Keratinocyte (primary cell): Measurements from ENCODE around the gene GIT1. TPM values are rescaled to one million over a fixed set of nuclear protein-coding genes. Genes with fewer than 3 reads are reported as not detected.

Experiments
- DNase-seq: peaks from one replicate; pipeline ENCODE4 v3.0.0-alpha.2; 2011; ENCODE audit warnings: low read depth, missing footprints, low spot score
- FAIRE-seq: peaks from 2 replicates; lab custom pipeline; 2011; peaks lifted over from hg19 to GRCh38; lab: Jason Lieb, UNC
- H2AFZ ChIP-seq: 2 replicates; pipeline ENCODE4 v1.6.0; 2012; ENCODE audit warnings: low read length, control low read depth, inconsistent platforms; ENCODE audit not compliant: control insufficient read depth
- H3K27ac ChIP-seq: 2 replicates; pipeline ENCODE4 v1.5.1; 2011; ENCODE audit warnings: low read length; ENCODE audit not compliant: control insufficient read depth, insufficient read depth
- H3K27me3 ChIP-seq: 3 replicates; pipeline ENCODE4 v1.6.0; 2011; ENCODE audit warnings: low read length; ENCODE audit not compliant: control insufficient read depth, insufficient read depth; ENCODE audit errors: extremely low read depth
- H3K36me3 ChIP-seq, 2 experiments: 2 replicates in 1 of 2; 3 replicates in 1 of 2; pipeline ENCODE4 v1.5.1; 2011; ENCODE audit warnings: low read length in 2 of 2, mild to moderate bottlenecking in 1 of 2; ENCODE audit not compliant: control insufficient read depth in 2 of 2, insufficient read depth in 2 of 2; ENCODE audit errors: extremely low read depth in 1 of 2
- H3K4me1 ChIP-seq: 3 replicates; pipeline ENCODE4 v1.5.1; 2011; ENCODE audit warnings: low read length; ENCODE audit not compliant: control insufficient read depth, insufficient read depth; ENCODE audit errors: extremely low read depth
- H3K4me2 ChIP-seq: 3 replicates; pipeline ENCODE4 v1.6.0; 2011; ENCODE audit warnings: low read depth, low read length; ENCODE audit not compliant: control insufficient read depth, insufficient read depth; ENCODE audit errors: extremely low read depth
- H3K4me3 ChIP-seq, 3 experiments: fragments of 200-600 bp in 1 of 3; sonication (generic) in 1 of 3; 2 replicates in 2 of 3; 3 replicates in 1 of 3; pipeline ENCODE4 v1.5.1; 2011 to 2016; ENCODE audit warnings: low read length in 3 of 3, mild to moderate bottlenecking in 3 of 3, control low read depth in 2 of 3, inconsistent platforms in 1 of 3, low read depth in 1 of 3, mixed read lengths in 1 of 3, mixed run types in 1 of 3, moderate library complexity in 1 of 3; ENCODE audit not compliant: control insufficient read depth in 2 of 3, insufficient read depth in 2 of 3; ENCODE audit errors: extremely low read depth in 1 of 3
- H3K79me2 ChIP-seq: 2 replicates; pipeline ENCODE4 v1.6.0; 2012; ENCODE audit warnings: low read length; ENCODE audit not compliant: control insufficient read depth, insufficient read depth
- H3K9ac ChIP-seq: 3 replicates; pipeline ENCODE4 v1.6.0; 2011; ENCODE audit warnings: low read length; ENCODE audit not compliant: control insufficient read depth, insufficient read depth; ENCODE audit errors: extremely low read depth
- H3K9me1 ChIP-seq: 3 replicates; pipeline ENCODE4 v1.6.0; 2011; ENCODE audit warnings: low read length; ENCODE audit not compliant: control insufficient read depth, insufficient read depth; ENCODE audit errors: extremely low read depth
- H3K9me3 ChIP-seq: 2 replicates; pipeline ENCODE4 v1.5.1; 2012; ENCODE audit warnings: low read depth, low read length; ENCODE audit not compliant: control insufficient read depth
- H4K20me1 ChIP-seq: 3 replicates; pipeline ENCODE4 v1.6.0; 2011; ENCODE audit warnings: low read length; ENCODE audit not compliant: control insufficient read depth, insufficient read depth; ENCODE audit errors: extremely low read depth
- CTCF ChIP-seq, 3 experiments: IDR thresholded peaks in 1 of 3; conservative IDR thresholded peaks in 1 of 3; optimal IDR thresholded peaks in 1 of 3; 2 replicates in 2 of 3; 3 replicates in 1 of 3; pipeline versions ENCODE3 to v1.5.1; 2011; ENCODE audit warnings: low read length in 3 of 3, mild to moderate bottlenecking in 3 of 3, moderate library complexity in 2 of 3, control low read depth in 1 of 3, inconsistent platforms in 1 of 3; ENCODE audit not compliant: insufficient read depth in 2 of 3; ENCODE audit errors: extremely low read depth in 1 of 3
- EZH2 ChIP-seq: IDR thresholded peaks from one replicate; pipeline ENCODE4 v1.6.1; 2012; ENCODE audit warnings: inconsistent platforms, mild to moderate bottlenecking, low read length, moderate library complexity
- dilution Hi-C: fragments of 300-500 bp; cut with MboI; formaldehyde crosslinking; loops from one replicate; pipeline ENCODE4 v1.7.0; 2020; ENCODE audit warnings: low sequenced_read_pairs; ENCODE audit not compliant: extremely low pct_ligation_motif_present
- polyA plus RNA-seq, 5 experiments: library from polyadenylated mRNA; depleted of rRNA in 3 of 5; stranded (reverse) in 3 of 5; stranded (forward) in 1 of 5; unstranded in 1 of 5; fragments of >200 nt; gene quantifications; 1 replicate in 1 of 5; 2 replicates in 3 of 5; 3 replicates in 1 of 5; pipeline versions ENCODE4 v1.2.1 to v1.2.3, GENCODE V29; 2011 to 2012; ENCODE audit warnings: missing spikeins in 2 of 5, low read depth in 1 of 5, low replicate concordance in 1 of 5

The GIT1 gene
- polyA plus RNA-seq, 1 donor (not counting 4 experiments of a cell fraction or from before 2014, with no cell fraction given) = 42.7 TPM

GRCh38 chr17:29630630-29631193 is 41.3 kb upstream of the GIT1 start:
- no peaks in the 10 kb centered on the region for H3K79me2 ChIP-seq
- H3K27me3 ChIP-seq = no peaks in the 10 kb centered on the region
- dilution Hi-C loops = no loop called here
- peaks cover 9 to 14% of the 10 kb centered on the region in 2 experiments for H3K36me3 ChIP-seq
- FAIRE-seq = no peak
- no peaks in the 10 kb centered on the region for H4K20me1 ChIP-seq
- no peak overlapping the region for H3K27ac ChIP-seq
- TF ChIP-seq CTCF (optimal IDR thresholded peaks at IDR 0.05 in 1 of 3, IDR thresholded peaks at IDR 0.05 in 1 of 3, conservative IDR thresholded peaks at IDR 0.05 in 1 of 3; ENCODE audit: extremely low read depth in 1 of 3, insufficient read depth in 2 of 3, low read length in 3 of 3) (no peak), EZH2 (no peak)
- no peak overlapping the region for H3K9ac ChIP-seq
- H3K4me3 ChIP-seq = no peak overlapping the region
- peaks cover 3% of the 10 kb centered on the region for H3K4me1 ChIP-seq
- no peak overlapping the region for H2AFZ ChIP-seq
- no peaks in the 10 kb centered on the region for H3K9me1 ChIP-seq
- no peak overlapping the region for H3K4me2 ChIP-seq
- no peaks in the 10 kb centered on the region for H3K9me3 ChIP-seq
- no peak for DNase-seq

GRCh38 chr17:29629839-29630238 is 40.4 kb upstream of the GIT1 start:
- Histone ChIP-seq H3K4me2 (no peak overlapping the region), H3K9me3 (no peaks in the 10 kb centered on the region), H3K27me3 (no peaks in the 10 kb centered on the region), H3K9ac (no peak overlapping the region), H3K36me3 (peaks cover 9 to 14% of the 10 kb centered on the region in 2 experiments), H3K4me3 (no peak overlapping the region), H4K20me1 (no peaks in the 10 kb centered on the region), H3K9me1 (no peaks in the 10 kb centered on the region), H3K4me1 (peaks cover 12% of the 10 kb centered on the region), H3K79me2 (no peaks in the 10 kb centered on the region), H3K27ac (no peak overlapping the region), H2AFZ (no peak overlapping the region)
- DNase-seq = no peak
- TF ChIP-seq EZH2 = no peak
- no peak for FAIRE-seq
- dilution Hi-C loops = loop anchor here (10.0 kb wide), 1 partner anchor 285 kb away; no protein-coding TSS in a partner anchor

- dilution Hi-C loops = loop anchor here (10.0 kb wide), 1 partner anchor 286 kb away; no protein-coding TSS in a partner anchor
- H2AFZ ChIP-seq = no peak overlapping the region
These were observed 39.2 kb upstream of the GIT1 start for GRCh38 chr17:29628644-29629043.

More at GRCh38 chr17:29628644-29629043, 39.2 kb upstream of the GIT1 start:
- H3K9me1 ChIP-seq = no peaks in the 10 kb centered on the region
- H4K20me1 ChIP-seq = no peaks in the 10 kb centered on the region
- H3K27ac ChIP-seq = no peak overlapping the region
- H3K36me3 ChIP-seq = peaks cover 6 to 14% of the 10 kb centered on the region in 2 experiments
- H3K4me2 ChIP-seq = no peak overlapping the region
- peaks cover 24% of the 10 kb centered on the region for H3K4me1 ChIP-seq
- no peak for TF ChIP-seq EZH2
- no peak for TF ChIP-seq CTCF (optimal IDR thresholded peaks at IDR 0.05 in 1 of 3, IDR thresholded peaks at IDR 0.05 in 1 of 3, conservative IDR thresholded peaks at IDR 0.05 in 1 of 3; ENCODE audit: extremely low read depth in 1 of 3, insufficient read depth in 2 of 3, low read length in 3 of 3)
- FAIRE-seq (peak; percentile 32), DNase-seq (no peak)
- H3K79me2 ChIP-seq = no peaks in the 10 kb centered on the region
- H3K9me3 ChIP-seq = no peaks in the 10 kb centered on the region
- no peak overlapping the region for H3K9ac ChIP-seq
- H3K27me3 ChIP-seq = no peaks in the 10 kb centered on the region
- H3K4me3 ChIP-seq = no peak overlapping the region
